OCI-LY3 (cell line): ENCODE measurements around the gene HABP2.

Source experiments
- EZH2phosphoT487 ChIP-seq: fragments of 200-600 bp; shearing (Covaris generic); IDR thresholded peaks from 2 replicates; pipeline ENCODE4 v1.6.1; 2018; ENCODE audit warnings: antibody characterized with exemption, mixed run types, low read depth
- TF ChIP-seq, protein P1 (sequence below): fragments of 200-600, 300-600 bp; sonication (generic); IDR thresholded peaks from 2 replicates; pipeline ENCODE4 v1.5.1; 2014; ENCODE audit warnings: antibody characterized with exemption, low read length, low read depth

DNA sequence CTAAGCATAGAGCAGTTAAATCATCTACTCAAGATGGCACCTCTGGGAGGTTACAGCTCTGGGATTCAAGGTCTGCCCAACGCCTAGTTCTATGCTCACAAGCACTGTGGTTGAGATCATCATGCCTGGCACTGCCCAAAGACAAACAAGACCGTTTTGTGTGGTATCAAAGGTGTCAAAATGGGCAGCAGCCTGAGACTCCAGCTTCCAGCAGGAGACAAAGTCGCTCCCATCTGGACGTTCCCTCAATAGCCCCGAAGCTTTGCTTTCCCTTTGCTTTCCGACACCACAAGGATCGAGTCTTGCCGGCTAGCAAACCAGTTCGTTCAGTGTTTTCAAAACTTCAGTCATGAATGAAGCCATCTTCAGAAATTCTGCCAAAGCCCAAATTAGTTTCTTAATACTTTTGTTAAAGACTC is 5.1 kb downstream of the HABP2 start:
- TF ChIP-seq, protein P1, sequence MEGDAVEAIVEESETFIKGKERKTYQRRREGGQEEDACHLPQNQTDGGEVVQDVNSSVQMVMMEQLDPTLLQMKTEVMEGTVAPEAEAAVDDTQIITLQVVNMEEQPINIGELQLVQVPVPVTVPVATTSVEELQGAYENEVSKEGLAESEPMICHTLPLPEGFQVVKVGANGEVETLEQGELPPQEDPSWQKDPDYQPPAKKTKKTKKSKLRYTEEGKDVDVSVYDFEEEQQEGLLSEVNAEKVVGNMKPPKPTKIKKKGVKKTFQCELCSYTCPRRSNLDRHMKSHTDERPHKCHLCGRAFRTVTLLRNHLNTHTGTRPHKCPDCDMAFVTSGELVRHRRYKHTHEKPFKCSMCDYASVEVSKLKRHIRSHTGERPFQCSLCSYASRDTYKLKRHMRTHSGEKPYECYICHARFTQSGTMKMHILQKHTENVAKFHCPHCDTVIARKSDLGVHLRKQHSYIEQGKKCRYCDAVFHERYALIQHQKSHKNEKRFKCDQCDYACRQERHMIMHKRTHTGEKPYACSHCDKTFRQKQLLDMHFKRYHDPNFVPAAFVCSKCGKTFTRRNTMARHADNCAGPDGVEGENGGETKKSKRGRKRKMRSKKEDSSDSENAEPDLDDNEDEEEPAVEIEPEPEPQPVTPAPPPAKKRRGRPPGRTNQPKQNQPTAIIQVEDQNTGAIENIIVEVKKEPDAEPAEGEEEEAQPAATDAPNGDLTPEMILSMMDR = no peak
- no peak for TF ChIP-seq EZH2phosphoT487
